ENCODE measurements around the gene NELFA. TPM values are rescaled to one million over a fixed set of nuclear protein-coding genes. Genes with fewer than 3 reads are reported as not detected.

NELFA gene
- total and polyA plus RNA-seq, 11 donors, result 8.1 to 14.9 (median 10.4) TPM

DNA sequence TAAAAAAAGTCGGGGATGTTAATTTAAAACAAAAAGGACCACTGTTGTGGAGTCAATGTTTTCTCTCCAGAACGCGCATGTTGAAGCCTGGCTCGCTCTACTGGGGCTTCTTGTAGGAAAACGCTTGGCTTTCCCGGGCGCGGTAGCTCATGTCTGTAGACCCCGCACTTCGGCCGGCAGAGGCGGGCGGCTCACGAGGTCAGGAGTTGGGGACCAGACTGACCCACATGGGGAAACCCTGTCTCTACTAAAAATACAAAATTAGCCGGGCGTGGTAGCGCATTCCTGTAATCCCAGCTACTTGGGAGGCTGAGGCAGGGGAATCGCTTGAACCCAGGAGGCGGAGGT, 15.6 kb downstream of the NELFA start:
- Histone ChIP-seq H3K9me3 (peaks cover 0 to 28% (median 11%) of the 10 kb centered on the region in 12 donors), H3K36me3 (peaks cover 3 to 44% (median 34%) of the 10 kb centered on the region in 9 donors), H3K4me3 (peak overlapping the region in 1 of 12 donors; percentile 24), H3K27ac (no peak overlapping the region), H3K27me3 (no peaks in the 10 kb centered on the region), H3K4me1 (no peaks in the 10 kb centered on the region)
- no peak for TF ChIP-seq POLR2A (IDR thresholded peaks at IDR 0.05)
- TF ChIP-seq, protein P1, sequence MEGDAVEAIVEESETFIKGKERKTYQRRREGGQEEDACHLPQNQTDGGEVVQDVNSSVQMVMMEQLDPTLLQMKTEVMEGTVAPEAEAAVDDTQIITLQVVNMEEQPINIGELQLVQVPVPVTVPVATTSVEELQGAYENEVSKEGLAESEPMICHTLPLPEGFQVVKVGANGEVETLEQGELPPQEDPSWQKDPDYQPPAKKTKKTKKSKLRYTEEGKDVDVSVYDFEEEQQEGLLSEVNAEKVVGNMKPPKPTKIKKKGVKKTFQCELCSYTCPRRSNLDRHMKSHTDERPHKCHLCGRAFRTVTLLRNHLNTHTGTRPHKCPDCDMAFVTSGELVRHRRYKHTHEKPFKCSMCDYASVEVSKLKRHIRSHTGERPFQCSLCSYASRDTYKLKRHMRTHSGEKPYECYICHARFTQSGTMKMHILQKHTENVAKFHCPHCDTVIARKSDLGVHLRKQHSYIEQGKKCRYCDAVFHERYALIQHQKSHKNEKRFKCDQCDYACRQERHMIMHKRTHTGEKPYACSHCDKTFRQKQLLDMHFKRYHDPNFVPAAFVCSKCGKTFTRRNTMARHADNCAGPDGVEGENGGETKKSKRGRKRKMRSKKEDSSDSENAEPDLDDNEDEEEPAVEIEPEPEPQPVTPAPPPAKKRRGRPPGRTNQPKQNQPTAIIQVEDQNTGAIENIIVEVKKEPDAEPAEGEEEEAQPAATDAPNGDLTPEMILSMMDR (IDR thresholded peaks at IDR 0.05), result no peak
- intact Hi-C loops (cut with DNase I), result no loop called here
- 73 to 91% (median 87%) methylated on average over 19 of the region's 19 CpGs for WGBS, 4 donors
- ATAC-seq (no peak), DNase-seq (no peak)

- ATAC-seq, result peak in 3 of 4 donors; percentile 20 to 41 (median 34)
- DNase-seq, result no peak
- Histone ChIP-seq H3K9me3 (peaks cover 0 to 23% (median 8%) of the 10 kb centered on the region in 12 donors), H3K4me3 (peak overlapping the region in 2 of 12 donors; percentile 10 to 24), H3K4me1 (no peaks in the 10 kb centered on the region), H3K36me3 (peaks cover 3 to 49% (median 39%) of the 10 kb centered on the region in 9 donors), H3K27me3 (no peaks in the 10 kb centered on the region), H3K27ac (no peak overlapping the region)
- 78 to 86% (median 82%) methylated on average over 24 to 45 of the region's 45 CpGs for WGBS, 4 donors
- TF ChIP-seq, protein P1 (IDR thresholded peaks at IDR 0.05), result no peak
- intact Hi-C loops (cut with DNase I), result no loop called here
These were observed 16.2 kb downstream of the NELFA start for GRCh38 chr4:1992468-1993168.

GRCh38 chr4:1991596-1992434, 17.0 kb downstream of the NELFA start:
- DNase-seq (no peak), ATAC-seq (peak in 2 of 4 donors; percentile 8 to 15)
- Histone ChIP-seq H3K4me3 (no peak overlapping the region), H3K27ac (no peak overlapping the region), H3K27me3 (no peaks in the 10 kb centered on the region), H3K4me1 (no peaks in the 10 kb centered on the region), H3K9me3 (peaks cover 0 to 15% (median 2%) of the 10 kb centered on the region in 12 donors), H3K36me3 (peaks cover 3 to 51% (median 47%) of the 10 kb centered on the region in 9 donors)
- no peak for TF ChIP-seq POLR2A (IDR thresholded peaks at IDR 0.05)
- TF ChIP-seq, protein P1 (IDR thresholded peaks at IDR 0.05), result no peak
- intact Hi-C loops (cut with DNase I), result no loop called here
- WGBS, 4 donors, result 92 to 95% (median 94%) methylated on average over 36 to 37 of the region's 37 CpGs

GRCh38 chr4:1991087-1991486, 17.7 kb downstream of the NELFA start:
- WGBS, 4 donors, result 93 to 95% (median 94%) methylated on average over 11 of the region's 11 CpGs
- Histone ChIP-seq H3K27ac (no peak overlapping the region), H3K9me3 (peaks cover 0 to 9% (median 0%) of the 10 kb centered on the region in 12 donors), H3K36me3 (peaks cover 3 to 57% (median 55%) of the 10 kb centered on the region in 9 donors), H3K4me1 (no peaks in the 10 kb centered on the region), H3K27me3 (no peaks in the 10 kb centered on the region), H3K4me3 (no peak overlapping the region)
- no peak for DNase-seq
- intact Hi-C loops (cut with DNase I), result no loop called here
- no peak for ATAC-seq
- TF ChIP-seq POLR2A (IDR thresholded peaks at IDR 0.05), result no peak
- TF ChIP-seq, protein P1 (IDR thresholded peaks at IDR 0.05), result no peak

All from heart left ventricle (tissue), 16 donors.